ENCODE data around the gene SAP30BP. TPM values are rescaled to one million over a fixed set of nuclear protein-coding genes. Genes with fewer than 3 reads are reported as not detected.

The SAP30BP gene
- total and polyA plus RNA-seq, 2 experiments from 2014 or later: 44.9 to 97.9 TPM

DNA sequence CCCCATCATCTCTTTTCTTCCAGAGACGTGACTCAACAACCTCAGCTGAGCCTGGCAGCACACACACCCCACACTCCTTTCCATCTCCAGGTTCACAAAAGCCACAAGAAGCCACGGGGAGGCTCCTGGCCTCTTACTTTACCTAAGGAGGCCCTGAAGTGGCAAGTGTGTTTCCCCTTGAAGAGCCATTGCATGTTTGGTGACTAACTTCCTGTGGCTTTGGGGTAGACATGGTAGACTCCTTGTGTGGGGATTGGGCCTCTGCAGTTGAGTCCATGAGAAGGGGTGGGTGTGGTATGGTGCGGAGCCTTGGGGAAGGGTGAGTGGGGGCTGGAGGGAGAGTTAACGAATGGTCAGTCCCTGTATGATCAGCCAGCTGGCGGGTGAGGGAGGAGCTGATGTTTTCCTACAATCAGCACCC lies 24.2 kb downstream of the SAP30BP start:
- TF ChIP-seq EZH2phosphoT487 (IDR thresholded peaks at IDR 0.05; ENCODE audit: unreplicated experiment) (no peak), STAT1 (IDR thresholded peaks at IDR 0.05; ENCODE audit: unreplicated experiment) (no peak), POLR2AphosphoS5 (IDR thresholded peaks at IDR 0.05; ENCODE audit: low read depth) (no peak), ZNF114 (CRISPR knock-in tag; IDR thresholded peaks at IDR 0.05) (no peak), ZNF331 (CRISPR knock-in tag; IDR thresholded peaks at IDR 0.05; ENCODE audit: low read depth) (no peak), EZH2 (IDR thresholded peaks at IDR 0.05; ENCODE audit: low read depth, unreplicated experiment) (no peak), CREB1 (CRISPR knock-in tag; IDR thresholded peaks at IDR 0.05; ENCODE audit: low read depth) (no peak), JUNB (IDR thresholded peaks at IDR 0.05; ENCODE audit: unreplicated experiment) (no peak), NANOG (IDR thresholded peaks at IDR 0.05; ENCODE audit: borderline replicate concordance) (no peak)
- TF ChIP-seq, protein P1, sequence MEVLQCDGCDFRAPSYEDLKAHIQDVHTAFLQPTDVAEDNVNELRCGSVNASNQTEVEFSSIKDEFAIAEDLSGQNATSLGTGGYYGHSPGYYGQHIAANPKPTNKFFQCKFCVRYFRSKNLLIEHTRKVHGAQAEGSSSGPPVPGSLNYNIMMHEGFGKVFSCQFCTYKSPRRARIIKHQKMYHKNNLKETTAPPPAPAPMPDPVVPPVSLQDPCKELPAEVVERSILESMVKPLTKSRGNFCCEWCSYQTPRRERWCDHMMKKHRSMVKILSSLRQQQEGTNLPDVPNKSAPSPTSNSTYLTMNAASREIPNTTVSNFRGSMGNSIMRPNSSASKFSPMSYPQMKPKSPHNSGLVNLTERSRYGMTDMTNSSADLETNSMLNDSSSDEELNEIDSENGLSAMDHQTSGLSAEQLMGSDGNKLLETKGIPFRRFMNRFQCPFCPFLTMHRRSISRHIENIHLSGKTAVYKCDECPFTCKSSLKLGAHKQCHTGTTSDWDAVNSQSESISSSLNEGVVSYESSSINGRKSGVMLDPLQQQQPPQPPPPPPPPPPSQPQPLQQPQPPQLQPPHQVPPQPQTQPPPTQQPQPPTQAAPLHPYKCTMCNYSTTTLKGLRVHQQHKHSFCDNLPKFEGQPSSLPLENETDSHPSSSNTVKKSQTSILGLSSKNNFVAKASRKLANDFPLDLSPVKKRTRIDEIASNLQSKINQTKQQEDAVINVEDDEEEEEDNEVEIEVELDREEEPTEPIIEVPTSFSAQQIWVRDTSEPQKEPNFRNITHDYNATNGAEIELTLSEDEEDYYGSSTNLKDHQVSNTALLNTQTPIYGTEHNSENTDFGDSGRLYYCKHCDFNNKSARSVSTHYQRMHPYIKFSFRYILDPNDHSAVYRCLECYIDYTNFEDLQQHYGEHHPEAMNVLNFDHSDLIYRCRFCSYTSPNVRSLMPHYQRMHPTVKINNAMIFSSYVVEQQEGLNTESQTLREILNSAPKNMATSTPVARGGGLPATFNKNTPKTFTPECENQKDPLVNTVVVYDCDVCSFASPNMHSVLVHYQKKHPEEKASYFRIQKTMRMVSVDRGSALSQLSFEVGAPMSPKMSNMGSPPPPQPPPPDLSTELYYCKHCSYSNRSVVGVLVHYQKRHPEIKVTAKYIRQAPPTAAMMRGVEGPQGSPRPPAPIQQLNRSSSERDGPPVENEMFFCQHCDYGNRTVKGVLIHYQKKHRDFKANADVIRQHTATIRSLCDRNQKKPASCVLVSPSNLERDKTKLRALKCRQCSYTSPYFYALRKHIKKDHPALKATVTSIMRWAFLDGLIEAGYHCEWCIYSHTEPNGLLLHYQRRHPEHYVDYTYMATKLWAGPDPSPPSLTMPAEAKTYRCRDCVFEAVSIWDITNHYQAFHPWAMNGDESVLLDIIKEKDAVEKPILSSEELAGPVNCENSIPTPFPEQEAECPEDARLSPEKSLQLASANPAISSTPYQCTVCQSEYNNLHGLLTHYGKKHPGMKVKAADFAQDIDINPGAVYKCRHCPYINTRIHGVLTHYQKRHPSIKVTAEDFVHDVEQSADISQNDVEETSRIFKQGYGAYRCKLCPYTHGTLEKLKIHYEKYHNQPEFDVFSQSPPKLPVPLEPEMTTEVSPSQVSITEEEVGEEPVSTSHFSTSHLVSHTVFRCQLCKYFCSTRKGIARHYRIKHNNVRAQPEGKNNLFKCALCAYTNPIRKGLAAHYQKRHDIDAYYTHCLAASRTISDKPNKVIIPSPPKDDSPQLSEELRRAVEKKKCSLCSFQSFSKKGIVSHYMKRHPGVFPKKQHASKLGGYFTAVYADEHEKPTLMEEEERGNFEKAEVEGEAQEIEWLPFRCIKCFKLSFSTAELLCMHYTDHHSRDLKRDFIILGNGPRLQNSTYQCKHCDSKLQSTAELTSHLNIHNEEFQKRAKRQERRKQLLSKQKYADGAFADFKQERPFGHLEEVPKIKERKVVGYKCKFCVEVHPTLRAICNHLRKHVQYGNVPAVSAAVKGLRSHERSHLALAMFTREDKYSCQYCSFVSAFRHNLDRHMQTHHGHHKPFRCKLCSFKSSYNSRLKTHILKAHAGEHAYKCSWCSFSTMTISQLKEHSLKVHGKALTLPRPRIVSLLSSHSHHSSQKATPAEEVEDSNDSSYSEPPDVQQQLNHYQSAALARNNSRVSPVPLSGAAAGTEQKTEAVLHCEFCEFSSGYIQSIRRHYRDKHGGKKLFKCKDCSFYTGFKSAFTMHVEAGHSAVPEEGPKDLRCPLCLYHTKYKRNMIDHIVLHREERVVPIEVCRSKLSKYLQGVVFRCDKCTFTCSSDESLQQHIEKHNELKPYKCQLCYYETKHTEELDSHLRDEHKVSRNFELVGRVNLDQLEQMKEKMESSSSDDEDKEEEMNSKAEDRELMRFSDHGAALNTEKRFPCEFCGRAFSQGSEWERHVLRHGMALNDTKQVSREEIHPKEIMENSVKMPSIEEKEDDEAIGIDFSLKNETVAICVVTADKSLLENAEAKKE (CRISPR knock-in tag; IDR thresholded peaks at IDR 0.05): no peak
- TF ChIP-seq, protein P2, sequence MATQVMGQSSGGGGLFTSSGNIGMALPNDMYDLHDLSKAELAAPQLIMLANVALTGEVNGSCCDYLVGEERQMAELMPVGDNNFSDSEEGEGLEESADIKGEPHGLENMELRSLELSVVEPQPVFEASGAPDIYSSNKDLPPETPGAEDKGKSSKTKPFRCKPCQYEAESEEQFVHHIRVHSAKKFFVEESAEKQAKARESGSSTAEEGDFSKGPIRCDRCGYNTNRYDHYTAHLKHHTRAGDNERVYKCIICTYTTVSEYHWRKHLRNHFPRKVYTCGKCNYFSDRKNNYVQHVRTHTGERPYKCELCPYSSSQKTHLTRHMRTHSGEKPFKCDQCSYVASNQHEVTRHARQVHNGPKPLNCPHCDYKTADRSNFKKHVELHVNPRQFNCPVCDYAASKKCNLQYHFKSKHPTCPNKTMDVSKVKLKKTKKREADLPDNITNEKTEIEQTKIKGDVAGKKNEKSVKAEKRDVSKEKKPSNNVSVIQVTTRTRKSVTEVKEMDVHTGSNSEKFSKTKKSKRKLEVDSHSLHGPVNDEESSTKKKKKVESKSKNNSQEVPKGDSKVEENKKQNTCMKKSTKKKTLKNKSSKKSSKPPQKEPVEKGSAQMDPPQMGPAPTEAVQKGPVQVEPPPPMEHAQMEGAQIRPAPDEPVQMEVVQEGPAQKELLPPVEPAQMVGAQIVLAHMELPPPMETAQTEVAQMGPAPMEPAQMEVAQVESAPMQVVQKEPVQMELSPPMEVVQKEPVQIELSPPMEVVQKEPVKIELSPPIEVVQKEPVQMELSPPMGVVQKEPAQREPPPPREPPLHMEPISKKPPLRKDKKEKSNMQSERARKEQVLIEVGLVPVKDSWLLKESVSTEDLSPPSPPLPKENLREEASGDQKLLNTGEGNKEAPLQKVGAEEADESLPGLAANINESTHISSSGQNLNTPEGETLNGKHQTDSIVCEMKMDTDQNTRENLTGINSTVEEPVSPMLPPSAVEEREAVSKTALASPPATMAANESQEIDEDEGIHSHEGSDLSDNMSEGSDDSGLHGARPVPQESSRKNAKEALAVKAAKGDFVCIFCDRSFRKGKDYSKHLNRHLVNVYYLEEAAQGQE (IDR thresholded peaks at IDR 0.05; ENCODE audit: unreplicated experiment): no peak
- TF ChIP-seq, protein P3, sequence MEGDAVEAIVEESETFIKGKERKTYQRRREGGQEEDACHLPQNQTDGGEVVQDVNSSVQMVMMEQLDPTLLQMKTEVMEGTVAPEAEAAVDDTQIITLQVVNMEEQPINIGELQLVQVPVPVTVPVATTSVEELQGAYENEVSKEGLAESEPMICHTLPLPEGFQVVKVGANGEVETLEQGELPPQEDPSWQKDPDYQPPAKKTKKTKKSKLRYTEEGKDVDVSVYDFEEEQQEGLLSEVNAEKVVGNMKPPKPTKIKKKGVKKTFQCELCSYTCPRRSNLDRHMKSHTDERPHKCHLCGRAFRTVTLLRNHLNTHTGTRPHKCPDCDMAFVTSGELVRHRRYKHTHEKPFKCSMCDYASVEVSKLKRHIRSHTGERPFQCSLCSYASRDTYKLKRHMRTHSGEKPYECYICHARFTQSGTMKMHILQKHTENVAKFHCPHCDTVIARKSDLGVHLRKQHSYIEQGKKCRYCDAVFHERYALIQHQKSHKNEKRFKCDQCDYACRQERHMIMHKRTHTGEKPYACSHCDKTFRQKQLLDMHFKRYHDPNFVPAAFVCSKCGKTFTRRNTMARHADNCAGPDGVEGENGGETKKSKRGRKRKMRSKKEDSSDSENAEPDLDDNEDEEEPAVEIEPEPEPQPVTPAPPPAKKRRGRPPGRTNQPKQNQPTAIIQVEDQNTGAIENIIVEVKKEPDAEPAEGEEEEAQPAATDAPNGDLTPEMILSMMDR (conservative IDR thresholded peaks at IDR 0.05; ENCODE audit: low read depth in 2 of 2): no peak
- TF ChIP-seq, protein P4, sequence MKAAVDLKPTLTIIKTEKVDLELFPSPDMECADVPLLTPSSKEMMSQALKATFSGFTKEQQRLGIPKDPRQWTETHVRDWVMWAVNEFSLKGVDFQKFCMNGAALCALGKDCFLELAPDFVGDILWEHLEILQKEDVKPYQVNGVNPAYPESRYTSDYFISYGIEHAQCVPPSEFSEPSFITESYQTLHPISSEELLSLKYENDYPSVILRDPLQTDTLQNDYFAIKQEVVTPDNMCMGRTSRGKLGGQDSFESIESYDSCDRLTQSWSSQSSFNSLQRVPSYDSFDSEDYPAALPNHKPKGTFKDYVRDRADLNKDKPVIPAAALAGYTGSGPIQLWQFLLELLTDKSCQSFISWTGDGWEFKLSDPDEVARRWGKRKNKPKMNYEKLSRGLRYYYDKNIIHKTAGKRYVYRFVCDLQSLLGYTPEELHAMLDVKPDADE (IDR thresholded peaks at IDR 0.05): no peak
- no peak overlapping the region for H2AFZ ChIP-seq
- DNase-seq (ENCODE audit: low spot score) (no peak), ATAC-seq (no peak)
- Mint-ChIP-seq H3K4me3 (no peak overlapping the region), H3K9me3 (no peaks in the 10 kb centered on the region), H3K4me1 (peaks cover 24% of the 10 kb centered on the region), H3K36me3 (ENCODE audit: low read depth) (peaks cover 16% of the 10 kb centered on the region; the same call in 2 of the 3 replicates), H3K27me3 (ENCODE audit: insufficient read depth, low read depth, poor library complexity) (peaks cover 18% of the 10 kb centered on the region), H3K27ac (peak overlapping the region; percentile 77; the same call in 1 of the 2 replicates)
- no peak overlapping the region for H3K4me2 ChIP-seq
- no peaks in the 10 kb centered on the region for H3K36me3 ChIP-seq (ENCODE audit: insufficient read depth)
- H3K9me2 ChIP-seq (ENCODE audit: insufficient read depth): no peaks in the 10 kb centered on the region
- no peaks in the 10 kb centered on the region for H3K4me1 ChIP-seq (ENCODE audit: insufficient read depth)
- H3K27ac ChIP-seq (ENCODE audit: low read depth): no peak overlapping the region
- no peak overlapping the region for H3K4me3 ChIP-seq
- H3K79me2 ChIP-seq (replicated peaks; ENCODE audit: insufficient read depth): peaks cover 55% of the 10 kb centered on the region
- no peaks in the 10 kb centered on the region for H3F3A ChIP-seq (replicated peaks; ENCODE audit: low read depth)
- peaks cover 11% of the 10 kb centered on the region for H4K20me1 ChIP-seq (replicated peaks; ENCODE audit: insufficient read depth)
- H3K27me3 ChIP-seq (ENCODE audit: insufficient read depth): no peaks in the 10 kb centered on the region

Data from GM23338 (cell line).